HepG2 (cell line): Measurements from ENCODE around the gene ASB8.

ENCODE experiments used
- POLR2AphosphoS5 ChIP-seq: IDR thresholded peaks from 2 replicates; pipeline ENCODE4 v1.6.1; 2012; ENCODE audit warnings: low read depth, low read length
- SRF ChIP-seq: IDR thresholded peaks from 2 replicates; pipeline ENCODE4 v1.6.1; 2011; ENCODE audit warnings: mild to moderate bottlenecking, low read depth, low read length, moderate library complexity

GRCh38 chr12:48157889-48158370, 615 bp upstream of the ASB8 start:
- no peak for TF ChIP-seq POLR2AphosphoS5
- no peak for TF ChIP-seq SRF
